Measurements from ENCODE around the gene SHH.
"Not testable (repeated sequence)": the region's sequence is repeated elsewhere in the genome, so short reads cannot be mapped to it uniquely, and the experiment has no call there.

Gene SHH

GRCh38 chr7:155842496-155843265 is 30.4 kb upstream of the SHH start:
- DNase-seq, result no peak

- DNase-seq, result no peak
Observed at GRCh38 chr7:155840909-155841308, 28.6 kb upstream of the SHH start.

- no peak for DNase-seq
Observed at GRCh38 chr7:155840262-155840885, 28.1 kb upstream of the SHH start.

DNA sequence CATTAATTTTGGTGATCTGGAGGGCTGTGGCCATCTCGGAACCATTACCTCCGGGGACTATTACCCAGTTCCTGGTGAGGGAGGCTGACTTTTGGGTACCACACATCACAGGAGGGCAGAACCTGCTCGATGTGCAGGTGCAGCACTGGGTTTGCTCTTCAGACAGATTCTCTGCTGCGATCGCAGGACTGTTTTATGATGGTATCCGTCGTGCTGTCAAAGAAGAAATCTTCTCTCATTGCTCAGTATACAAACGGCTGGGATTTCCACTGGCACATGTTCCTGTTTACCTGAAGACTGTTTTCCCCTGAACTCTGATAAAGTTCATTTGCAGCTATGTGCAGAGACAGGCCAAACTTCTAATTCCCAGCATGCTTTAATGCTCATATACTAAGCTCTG is 27.2 kb upstream of the SHH start:
- no peak for DNase-seq

- DNase-seq, result not testable (repeated sequence)
Observed at GRCh38 chr7:155838312-155838711, 26.0 kb upstream of the SHH start.

DNA sequence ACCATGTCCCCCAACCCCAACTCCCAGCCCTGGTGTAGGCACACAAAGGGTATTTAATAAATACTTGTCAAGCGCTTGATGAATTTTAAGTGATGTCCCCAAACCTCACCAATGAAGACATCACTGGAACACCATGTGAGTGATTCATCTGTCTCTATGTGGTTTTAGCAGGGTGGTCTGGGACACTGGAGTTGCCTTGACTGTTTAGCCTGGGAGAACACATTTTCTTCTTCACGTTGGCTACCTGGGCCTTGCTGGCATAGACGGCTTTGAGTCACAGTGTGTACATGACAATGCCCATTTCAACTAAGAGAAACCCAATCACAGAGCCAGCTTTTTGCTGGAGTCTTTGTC is 24.8 kb upstream of the SHH start:
- DNase-seq, result no peak

- DNase-seq, result no peak
Observed at GRCh38 chr7:155836216-155837125, 24.2 kb upstream of the SHH start.

GRCh38 chr7:155835446-155836215 is 23.4 kb upstream of the SHH start:
- DNase-seq, result no peak

- DNase-seq, result no peak
Observed at GRCh38 chr7:155834486-155835048, 22.3 kb upstream of the SHH start.

DNA sequence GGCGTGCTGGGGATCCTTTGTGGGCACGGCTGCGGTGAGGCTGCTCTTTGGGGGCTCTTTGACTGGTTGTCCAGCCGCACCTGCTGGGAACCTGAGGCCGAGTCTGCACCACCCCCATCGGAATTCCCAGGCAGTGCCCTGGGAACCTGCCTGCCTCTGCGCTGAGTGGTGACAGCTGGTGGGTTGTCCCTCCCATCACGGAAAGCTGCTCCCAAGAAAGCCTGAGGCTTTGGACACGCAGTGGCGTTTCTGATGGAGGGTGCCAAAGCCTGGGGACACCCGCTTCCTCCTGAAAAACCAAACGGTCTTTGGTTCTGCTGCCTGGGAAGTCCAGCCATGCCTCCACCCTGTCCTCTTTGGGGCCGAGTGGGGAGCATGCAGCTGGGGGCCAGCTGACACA is 21.4 kb upstream of the SHH start:
- DNase-seq, result no peak

- no peak for DNase-seq
Observed at GRCh38 chr7:155832581-155832981, 20.3 kb upstream of the SHH start.

- DNase-seq, result no peak
Observed at GRCh38 chr7:155831807-155832524, 19.7 kb upstream of the SHH start.

DNA sequence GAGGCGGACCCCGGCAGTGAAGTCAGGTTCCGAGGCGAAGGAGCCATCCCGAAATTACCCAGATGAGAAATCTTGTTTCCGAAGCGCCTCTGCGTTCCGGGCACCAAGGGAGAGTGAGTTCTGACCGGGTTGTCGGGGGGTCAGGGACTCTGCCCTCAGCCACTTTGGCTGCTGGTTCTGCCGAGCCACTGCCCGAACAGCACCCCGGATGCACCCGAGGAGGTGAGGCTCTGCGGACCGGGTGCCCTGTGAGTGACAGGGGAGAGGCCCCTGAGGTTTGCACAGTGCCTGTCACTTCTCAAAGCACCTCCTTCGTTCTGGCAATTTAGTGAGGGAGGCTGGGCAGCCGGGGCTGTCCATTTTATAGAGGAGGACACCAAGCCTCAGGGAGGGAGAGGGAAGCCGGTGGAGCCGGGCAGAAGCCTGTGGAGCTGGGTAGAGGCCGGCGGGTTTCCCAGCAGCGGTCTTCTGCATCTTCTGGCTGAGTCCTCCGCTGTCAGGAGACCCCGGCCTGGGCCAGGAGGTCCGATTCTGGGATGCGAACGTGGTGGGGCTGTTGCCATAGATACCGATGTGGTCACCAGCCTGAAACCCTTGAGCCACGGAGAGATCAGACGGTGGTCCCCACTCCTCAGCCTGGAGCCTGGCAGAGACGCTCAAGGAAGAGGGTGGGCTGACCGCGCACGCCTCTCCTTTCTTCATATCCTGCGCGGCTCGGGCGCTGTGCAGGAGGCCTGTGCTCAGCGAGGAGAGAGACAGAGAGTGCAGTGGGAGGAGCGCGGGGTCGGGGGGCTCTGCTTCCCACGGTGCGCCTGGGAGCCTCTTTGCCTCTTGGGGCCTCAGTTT is 18.9 kb upstream of the SHH start:
- DNase-seq, result no peak

- DNase-seq, result no peak
Observed at GRCh38 chr7:155829796-155830470, 17.7 kb upstream of the SHH start.

DNA sequence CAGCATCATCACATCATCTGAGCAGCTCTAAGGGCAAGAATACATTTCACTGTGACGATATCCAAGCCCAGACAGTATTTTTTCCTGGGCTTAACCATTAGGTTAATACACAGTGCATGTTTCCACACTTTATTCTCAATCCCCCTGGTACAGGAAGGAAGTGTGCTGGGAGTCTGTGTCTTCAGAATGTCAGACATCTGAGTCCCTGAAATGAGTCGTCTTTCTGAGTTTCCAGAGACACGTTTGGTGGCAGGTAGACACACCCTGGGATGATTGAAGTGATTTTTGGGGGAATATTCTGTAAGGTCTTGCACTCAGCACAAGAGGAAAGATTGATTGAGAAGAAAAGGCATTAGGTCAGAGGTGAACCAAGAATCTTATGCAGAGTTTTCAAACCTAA is 13.1 kb upstream of the SHH start:
- no peak for DNase-seq

DNA sequence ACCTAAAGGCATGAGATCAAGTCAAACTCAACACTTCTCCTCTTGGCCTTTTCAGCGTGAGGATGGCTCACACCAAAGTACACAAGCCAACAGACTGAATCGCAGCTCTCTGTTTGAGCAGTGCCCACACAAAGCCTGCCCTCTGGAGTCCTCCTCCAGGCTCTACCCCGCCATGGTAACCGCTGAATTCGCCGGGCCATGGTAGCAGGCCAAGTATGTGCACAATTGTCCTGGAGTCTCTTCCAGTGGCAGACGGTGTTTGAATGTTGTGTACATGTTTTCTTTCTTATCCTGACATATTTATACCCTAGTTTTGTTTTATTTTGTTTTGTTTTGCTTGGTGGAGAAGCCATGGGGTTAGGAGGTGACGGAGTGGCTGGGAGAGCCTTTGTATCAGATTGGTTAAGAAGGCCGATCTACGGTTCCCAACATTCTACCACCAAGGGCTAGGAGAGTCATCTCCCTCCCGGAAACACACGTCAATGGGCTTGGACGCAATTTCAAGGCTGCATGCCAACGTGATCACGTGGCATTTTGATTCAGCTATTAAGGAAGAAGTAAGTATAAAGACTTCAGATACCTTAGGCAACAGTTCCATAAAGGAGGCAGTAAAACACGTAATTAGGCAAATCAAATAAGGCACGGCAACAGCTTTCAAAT is 12.1 kb upstream of the SHH start:
- DNase-seq, result no peak

DNA sequence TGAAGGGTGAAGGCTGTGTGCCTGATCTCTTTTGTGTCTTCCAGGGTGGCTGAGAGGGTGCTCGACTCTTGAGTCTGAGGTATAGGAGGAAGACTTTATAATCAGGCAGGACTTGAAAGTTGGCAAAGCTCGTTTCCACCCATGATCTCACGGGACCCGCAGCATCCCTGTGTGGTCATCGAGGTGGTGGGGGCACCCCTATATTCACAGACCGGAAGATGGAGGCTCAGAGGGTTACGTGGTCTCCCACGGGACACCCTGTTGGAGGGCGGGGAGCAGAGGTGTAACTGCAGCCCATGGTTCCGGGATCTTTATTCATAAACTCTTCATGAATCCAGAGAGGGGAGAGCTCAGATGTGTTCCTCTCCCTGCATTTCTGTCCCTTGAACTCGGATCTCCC is 9.6 kb upstream of the SHH start:
- DNase-seq, result no peak

GRCh38 chr7:155820788-155821187 is 8.5 kb upstream of the SHH start:
- no peak for DNase-seq

DNA sequence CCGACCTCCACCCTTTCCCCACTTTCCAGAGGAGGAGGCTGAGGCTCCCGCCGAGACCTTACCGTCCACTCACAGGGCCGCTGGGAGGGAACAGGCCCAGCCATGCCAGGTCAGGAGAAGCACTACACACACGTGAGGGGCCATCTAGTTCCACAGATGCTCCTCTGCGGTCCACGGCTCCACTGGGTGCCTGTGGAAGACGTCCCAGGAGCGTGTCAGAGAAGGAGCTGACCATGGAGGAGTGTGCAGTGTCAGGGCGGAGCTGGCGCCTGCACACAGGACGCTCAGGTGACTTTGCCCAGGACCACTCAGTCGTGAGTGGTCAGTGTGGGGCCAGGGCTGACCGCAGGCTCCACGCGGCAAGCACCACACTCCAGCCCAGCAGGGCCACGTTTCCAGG is 8.0 kb upstream of the SHH start:
- no peak for DNase-seq

DNA sequence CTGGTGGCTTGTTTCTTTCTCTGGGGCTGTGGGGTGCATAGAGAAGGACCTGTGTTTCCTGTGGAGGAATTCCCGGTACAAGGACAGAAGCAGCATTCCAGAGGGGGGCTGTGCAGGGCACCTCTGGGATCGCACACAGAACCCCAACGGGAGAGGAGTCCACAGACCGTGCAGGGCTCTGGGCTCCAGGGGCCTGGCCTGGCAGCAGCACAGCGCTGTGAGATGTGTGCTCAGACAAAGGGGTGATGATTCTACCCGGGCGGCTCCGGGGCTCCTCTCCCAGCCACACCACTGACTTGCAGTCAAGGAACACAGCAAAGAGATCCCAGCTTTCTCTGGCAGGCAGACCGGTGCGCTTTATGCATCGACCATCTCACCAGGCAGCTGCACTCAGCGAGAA is 6.9 kb upstream of the SHH start:
- DNase-seq, result no peak
